ENCODE results near the gene SMYD3.
"Not testable (repeated sequence)": the region's sequence is repeated elsewhere in the genome, so short reads cannot be mapped to it uniquely, and the experiment has no call there.

The SMYD3 gene

DNA sequence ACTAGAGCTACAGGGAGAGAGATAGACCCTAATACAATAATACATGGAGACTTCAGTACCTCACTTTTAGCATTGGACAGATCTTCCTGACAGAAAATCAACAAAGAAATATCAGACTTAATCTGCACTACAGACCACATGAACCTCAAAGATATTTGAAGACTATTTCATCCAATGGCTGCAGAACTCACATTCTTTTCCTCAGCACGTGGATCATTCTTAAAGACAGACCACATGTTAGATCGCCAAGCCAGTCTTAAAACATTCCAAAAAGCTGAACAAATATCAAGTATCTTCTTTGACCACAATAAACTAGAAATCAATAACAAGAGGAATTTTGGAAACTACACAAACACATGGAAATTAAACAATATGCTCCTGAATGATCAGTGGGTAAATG lies 776.3 kb downstream of the SMYD3 start:
- no peak for DNase-seq

DNA sequence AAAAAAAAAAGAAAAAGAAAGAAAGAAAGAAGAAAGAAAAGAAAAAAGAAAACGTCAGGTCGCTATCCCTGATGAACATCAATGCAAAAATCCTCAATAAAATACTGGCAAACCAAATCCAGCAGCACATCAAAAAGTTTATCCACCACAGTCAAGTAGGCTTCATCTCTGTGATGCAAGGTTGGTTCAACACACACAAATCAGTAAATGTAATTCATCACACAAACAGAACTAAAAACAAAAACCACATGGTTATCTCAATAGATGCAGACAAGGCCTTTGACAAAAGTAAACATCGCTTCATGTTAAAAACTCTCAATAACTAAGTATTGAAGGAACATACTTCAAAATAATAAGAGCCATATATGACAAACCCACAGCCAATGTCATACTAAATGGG lies 779.0 kb downstream of the SMYD3 start:
- DNase-seq: not testable (repeated sequence)

DNA sequence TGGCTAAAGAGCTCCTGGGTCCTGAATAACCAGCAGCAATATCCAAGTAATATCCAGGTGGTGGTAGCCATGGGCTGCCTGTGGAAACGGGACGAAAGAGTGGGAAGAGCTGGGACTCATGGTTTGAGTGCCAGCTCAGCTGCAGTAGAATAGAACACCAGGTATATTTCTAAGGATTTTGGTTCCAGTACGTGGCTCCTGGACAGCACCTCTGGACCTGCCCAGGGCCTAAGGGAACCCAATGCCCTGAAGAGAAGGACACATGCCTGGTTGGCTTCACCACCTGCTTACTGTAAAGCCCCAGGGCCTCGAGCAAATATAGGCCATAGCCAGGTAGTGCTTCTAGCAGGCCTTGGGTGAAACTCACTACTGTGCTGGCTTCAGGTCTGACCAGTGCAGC lies 785.6 kb downstream of the SMYD3 start:
- no peak for DNase-seq

DNA sequence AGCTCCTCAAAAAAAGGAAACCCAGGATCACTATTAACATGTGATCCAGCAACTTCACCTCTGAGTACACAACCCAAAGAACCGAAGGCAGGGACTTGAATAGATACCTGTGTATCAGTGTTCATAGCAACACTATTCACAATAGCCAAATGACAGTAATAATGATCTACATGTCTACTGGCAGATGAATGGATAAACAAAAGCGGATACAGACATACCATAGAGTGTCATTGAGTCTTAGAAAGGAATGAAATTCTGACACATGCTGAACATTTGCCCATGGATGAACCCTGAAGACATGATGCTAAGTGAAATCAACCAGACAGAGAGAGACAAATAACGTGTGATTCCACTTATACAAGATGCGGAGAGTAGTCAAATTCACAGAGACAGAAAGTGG lies 788.1 kb downstream of the SMYD3 start:
- DNase-seq: no peak

DNA sequence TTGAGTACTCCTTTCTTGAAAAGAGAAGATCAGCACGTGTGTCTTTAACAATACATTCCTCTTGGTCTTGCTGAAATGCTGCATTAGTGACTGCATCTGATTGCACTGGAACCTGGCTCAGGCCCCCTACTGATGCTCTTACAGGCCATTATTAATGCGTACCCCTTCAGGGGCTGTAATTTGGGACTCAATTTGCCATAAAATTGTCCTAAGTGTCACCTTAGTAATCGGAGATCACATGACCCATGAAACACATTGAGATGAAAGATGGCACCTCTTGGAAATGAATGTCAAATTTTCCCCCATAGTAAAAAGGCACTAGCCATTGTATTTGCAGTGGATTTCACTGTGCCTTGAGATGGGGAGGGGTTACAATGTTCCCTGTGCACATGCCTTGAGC lies 789.0 kb downstream of the SMYD3 start:
- DNase-seq: no peak

DNA sequence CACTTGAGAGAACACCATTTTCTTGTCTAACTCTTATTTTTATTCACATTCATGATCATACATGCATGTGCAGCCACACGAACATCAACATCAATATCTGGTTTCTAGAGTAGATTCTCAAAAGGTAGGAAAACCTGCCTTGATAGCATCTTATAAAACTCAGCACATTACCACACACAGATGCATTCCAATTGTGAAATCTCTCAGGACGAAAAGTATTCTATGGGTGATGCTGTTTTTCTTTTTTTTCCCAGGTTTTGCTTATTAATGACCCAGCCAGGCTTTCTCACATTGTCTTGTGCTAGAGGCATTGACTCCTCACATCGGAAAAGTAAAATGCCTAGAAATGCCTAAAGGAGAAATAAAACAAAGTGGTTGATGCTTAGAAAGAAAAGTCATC lies 789.5 kb downstream of the SMYD3 start:
- DNase-seq: no peak

DNA sequence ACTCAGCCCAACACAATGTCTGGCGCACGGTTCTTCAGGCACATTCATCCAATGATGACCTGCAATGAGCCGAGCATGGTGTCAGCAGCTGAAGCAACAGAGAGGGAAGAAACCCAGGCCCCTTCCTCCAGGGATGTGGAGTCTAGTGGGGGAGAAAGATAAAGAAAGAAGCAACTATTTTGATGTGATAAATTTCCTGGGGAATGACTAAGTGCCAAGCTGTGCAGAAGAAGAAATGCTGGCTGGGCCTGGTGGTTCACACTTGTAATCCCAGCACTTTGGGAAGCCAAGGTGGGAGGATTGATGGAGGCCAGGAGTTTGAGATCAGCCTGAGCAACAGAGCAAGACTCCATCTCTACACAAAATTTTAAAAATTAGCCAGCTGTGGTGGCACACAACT lies 790.5 kb downstream of the SMYD3 start:
- no peak for DNase-seq

DNA sequence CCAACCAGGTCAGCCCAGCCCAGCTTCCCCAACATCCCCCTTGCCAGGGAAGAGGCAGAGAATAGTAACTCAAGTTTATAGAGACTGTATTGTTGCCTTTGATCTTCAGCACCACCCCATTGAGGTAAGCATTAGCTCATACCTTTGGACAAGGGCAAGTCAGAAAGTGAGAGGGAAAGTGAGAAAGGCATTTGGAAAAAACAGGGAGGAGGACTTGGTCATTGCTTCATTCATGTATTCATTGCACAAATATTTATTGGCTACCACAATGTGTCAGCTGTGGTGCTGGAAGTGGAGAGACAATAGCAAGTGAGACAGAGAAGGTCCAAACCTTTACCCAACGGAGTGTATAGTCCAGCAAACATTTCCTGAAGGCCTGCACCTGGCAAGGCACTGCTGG lies 791.1 kb downstream of the SMYD3 start:
- DNase-seq: no peak

DNA sequence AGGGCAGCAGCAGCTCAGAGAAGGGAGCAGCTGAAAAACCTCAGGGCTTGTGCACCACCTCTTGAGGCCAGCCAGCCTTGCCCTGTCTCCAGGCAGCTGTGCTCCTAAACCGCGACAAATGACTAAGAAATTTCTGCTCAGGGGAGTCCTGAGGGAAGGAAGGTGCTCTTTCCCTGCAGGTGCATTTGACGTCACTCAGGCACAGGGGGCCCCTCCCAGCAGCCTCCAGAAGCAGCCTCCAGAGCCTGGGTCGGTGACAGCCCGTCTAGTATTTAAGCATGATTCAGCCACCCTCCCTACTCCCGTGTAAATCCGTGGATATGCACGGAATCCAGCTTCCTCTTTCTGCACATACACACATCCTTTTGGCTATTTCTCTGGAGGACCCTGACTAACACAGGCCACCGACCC lies 791.8 kb downstream of the SMYD3 start:
- no peak for DNase-seq

DNA sequence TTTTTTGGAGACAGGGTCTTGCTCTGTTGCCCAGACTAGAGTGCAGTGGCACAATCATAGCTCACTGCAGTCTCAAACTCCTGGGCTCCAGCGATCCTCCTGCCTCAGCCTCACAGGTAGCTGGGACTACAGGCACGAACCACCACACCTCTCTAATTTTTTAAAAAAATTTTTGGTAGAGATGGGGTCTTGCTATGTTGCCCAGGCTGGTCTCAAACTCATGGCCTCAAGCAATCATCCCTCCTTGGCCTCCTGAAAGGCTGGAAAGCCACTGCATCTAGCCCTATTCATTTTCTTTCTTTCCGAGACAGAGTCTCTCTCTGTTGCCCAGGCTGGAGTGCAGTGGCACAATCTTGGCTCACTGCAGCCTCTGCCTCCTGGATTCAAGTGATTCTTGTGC lies 793.1 kb downstream of the SMYD3 start:
- DNase-seq: not testable (repeated sequence)

DNA sequence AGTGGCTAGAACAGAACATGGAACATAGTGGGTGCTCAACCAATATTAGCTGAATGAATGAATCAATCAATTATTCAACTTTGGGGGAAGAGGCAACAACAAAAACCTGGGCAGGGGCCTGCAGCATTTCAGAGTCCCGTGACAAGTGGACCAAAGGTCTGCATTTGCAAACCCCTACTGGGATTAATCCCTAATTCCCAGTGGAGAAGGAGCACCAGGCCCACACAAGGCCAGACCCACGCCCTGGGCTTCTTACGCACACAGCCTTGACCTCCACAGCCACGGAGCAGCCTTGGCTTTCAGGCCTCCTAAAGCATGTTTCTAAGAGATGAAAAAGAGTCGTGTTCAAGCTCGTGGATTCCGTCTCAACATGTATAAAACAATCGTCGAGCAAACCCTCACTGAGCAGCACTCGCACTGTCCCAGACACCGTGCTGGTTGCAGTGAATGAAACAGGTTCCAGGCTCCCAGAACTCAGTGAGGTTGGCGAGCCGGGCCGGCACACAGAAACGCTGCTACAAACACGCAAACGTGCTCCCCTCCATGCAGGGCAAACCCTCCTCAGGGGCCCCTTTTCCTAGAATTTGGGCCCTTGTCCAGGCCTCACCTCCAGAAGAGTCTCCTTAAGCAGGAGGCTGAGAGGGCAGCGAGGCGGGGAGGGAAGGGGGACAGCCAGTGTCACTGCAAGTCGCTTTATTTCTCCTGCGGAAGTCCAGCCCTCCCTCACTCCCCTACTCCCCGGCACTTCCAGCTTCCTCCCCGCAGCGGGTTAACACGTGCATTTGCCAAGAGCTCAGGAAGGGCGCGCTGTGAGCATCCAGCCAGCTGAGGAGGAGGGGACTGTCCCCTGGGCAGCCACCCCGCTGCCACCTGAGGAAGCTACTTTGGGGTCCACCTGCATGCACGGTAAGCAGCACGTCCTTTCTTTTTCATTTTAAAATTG lies 795.8 kb downstream of the SMYD3 start:
- DNase-seq: no peak

DNA sequence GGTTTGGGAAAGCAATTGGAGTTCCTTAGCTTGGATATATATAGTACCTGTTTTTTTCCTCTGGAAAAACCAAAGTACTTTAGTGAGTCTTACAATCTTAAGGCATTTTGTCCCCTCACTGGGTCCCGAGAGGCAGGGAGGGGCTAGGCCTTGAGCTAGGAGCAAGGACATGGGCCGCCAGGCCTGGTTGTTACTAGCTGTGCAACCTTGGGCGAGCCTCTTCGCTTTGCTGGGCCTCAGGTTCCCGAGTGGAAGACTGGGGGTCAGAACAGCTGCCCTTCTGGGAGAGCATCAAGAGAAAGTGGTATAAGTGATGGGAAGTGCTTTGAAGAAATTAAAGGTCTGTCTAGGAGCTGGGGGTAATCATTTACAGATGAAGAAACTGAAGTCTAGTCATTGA lies 799.1 kb downstream of the SMYD3 start:
- DNase-seq: no peak

DNA sequence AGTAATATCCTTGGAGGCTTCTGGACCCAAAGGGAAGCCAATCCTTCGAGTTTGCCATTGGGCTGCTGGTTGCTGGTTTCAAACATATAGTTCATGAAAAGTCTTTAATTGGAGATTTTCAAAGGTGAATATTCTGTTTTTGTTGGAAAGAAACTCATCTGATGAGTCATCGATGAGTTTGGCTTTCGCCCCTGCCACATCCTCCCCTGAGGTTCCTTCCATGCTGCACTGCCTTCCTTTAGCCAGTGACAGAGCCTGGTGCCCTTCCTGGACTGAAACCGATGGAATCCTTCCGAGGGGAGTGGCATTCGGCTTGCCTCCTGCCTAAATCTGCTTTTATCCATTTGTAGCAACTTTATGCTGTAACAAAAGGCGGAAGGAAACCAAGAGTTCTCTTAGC lies 802.3 kb downstream of the SMYD3 start:
- no peak for DNase-seq

DNA sequence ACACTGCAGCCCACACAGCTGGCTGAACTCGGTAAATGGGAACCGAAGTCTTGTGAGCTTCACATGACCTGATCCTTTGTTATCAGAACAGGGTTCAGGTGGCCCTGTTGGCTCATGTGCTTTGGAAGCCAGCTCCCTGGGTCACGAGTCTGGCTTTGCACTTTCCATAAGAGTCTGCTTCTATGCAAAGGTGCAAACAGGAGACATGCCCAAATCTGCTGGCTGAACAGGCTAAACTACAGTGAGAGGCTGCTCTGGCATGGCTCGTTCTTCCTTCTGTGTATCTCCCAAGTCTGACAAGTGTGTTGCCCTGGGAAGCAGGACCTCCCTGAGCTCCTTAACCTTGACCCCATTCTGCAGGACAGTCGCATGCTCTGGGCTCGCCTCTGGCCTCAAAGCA lies 802.7 kb downstream of the SMYD3 start:
- no peak for DNase-seq

DNA sequence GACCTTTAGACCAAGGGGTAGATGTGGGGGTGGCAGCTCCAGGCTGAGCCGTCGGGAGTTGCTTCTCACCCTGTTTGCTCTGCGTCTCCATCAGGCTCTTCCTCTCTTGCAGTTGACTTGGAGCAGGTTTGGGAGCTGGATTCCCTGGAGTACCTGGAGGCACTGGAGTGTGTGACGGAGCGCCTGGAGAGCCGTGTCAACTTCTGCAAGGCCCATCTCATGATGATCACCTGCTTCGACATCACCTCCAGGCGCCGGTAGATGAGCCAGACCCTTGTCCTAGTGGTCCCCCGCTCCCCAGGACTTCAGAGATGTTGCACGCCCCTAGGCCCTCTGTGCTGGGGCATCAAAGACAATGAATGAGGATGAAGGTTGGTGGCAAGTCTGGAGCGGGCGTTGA lies 804.7 kb downstream of the SMYD3 start:
- DNase-seq: no peak

DNA sequence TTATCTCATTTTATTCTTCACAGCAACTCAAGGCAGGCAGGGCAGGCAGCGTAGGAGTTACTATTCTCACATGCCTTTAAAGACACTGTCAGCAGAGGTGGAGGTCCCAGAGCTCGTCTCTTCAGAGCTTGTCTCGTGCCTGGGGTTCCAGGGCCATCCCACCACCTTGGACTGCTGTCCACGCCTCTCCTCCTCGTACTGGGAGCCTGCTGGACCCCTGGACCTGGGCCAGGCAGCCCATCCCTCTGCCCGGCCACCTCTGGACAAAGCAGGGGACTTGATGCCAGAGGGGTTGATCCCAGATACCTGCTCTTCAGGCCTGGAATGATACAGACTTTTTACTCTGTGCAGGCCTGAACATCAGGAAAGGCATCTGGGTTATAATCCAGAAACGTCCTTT lies 805.4 kb downstream of the SMYD3 start:
- DNase-seq: no peak

DNA sequence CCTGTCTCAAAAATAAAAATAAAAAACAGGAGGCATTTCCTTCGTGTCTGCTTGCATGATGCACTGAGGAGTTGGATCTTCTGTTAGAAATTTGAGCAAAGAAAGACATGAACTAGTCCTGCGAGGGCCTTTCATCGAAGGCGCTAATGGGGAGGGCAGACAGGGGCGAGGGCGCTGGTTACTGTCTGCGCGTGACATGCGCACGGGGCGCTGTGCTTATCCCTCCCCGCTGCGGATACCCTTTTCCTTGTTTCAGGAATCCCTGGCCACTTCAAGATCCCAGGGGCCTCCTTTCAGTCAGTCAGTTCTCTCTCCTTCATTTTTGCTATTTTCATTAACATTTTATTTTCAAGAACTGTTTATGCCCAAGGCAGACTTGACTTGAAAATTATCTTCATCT lies 806.4 kb downstream of the SMYD3 start:
- DNase-seq: no peak

Measured in stimulated activated CD8-positive, alpha-beta memory T cell treated with anti-CD3 and anti-CD28 coated beads, Interleukin-4, amount 100 ng/mL, for 48 hours (primary cell).